Smooth muscle cell (in vitro differentiated cells): ENCODE data around the gene QPCTL. TPM values are rescaled to one million over a fixed set of nuclear protein-coding genes. Genes with fewer than 3 reads are reported as not detected.
A peak's percentile ranks its signal among the peaks of the same experiment; 100 is the strongest.
"Not testable (repeated sequence)": the region's sequence is repeated elsewhere in the genome, so short reads cannot be mapped to it uniquely, and the experiment has no call there.

Source experiments
- DNase-seq: peaks from one replicate; lab custom pipeline; 2025; ENCODE audit not compliant: unreplicated experiment; lab: John Stamatoyannopoulos, UW
- H2AFZ ChIP-seq: fragments of 200-600 bp; sonication (generic); 2 replicates; pipeline ENCODE4 v1.6.0; 2016; ENCODE audit warnings: antibody characterized with exemption, low read depth, mild to moderate bottlenecking
- H3F3A ChIP-seq: fragments of 200-600 bp; sonication (generic); 2 replicates; pipeline ENCODE4 v1.6.0; 2017; ENCODE audit warnings: antibody characterized with exemption, low read depth
- H3K27ac ChIP-seq: fragments of 200-600 bp; sonication (generic); 2 replicates; pipeline ENCODE4 v1.5.1; 2016; ENCODE audit warnings: low read depth, mild to moderate bottlenecking
- H3K27me3 ChIP-seq: fragments of 200-600 bp; sonication (generic); 2 replicates; pipeline ENCODE4 v1.6.1; 2016; ENCODE audit warnings: low read depth, mild to moderate bottlenecking
- H3K36me3 ChIP-seq: fragments of 200-600 bp; sonication (generic); 2 replicates; pipeline ENCODE4 v1.5.1; 2016; ENCODE audit warnings: low read depth
- H3K4me1 ChIP-seq: fragments of 200-600 bp; sonication (generic); 2 replicates; pipeline ENCODE4 v1.5.1; 2016; ENCODE audit warnings: low read depth
- H3K4me2 ChIP-seq: fragments of 200-600 bp; sonication (generic); 2 replicates; pipeline ENCODE4 v1.6.0; 2016; ENCODE audit warnings: mild to moderate bottlenecking
- H3K4me3 ChIP-seq: fragments of 200-600 bp; sonication (generic); 2 replicates; pipeline ENCODE4 v1.5.1; 2016; ENCODE audit warnings: mild to moderate bottlenecking
- H3K79me2 ChIP-seq: fragments of 200-600 bp; sonication (generic); 2 replicates; pipeline ENCODE4 v1.6.0; 2016; ENCODE audit warnings: low read depth, mild to moderate bottlenecking
- H3K9ac ChIP-seq: fragments of 200-600 bp; sonication (generic); 2 replicates; pipeline ENCODE4 v1.6.0; 2016; ENCODE audit warnings: low read depth
- H3K9me3 ChIP-seq: fragments of 200-600 bp; sonication (generic); replicated peaks from 2 replicates; pipeline ENCODE4 v1.5.1; 2016; ENCODE audit warnings: low read depth
- H4K20me1 ChIP-seq: fragments of 200-600 bp; sonication (generic); 2 replicates; pipeline ENCODE4 v1.6.0; 2016; ENCODE audit warnings: low read depth
- CTCF ChIP-seq: fragments of 200-600 bp; sonication (generic); IDR thresholded peaks from 2 replicates; pipeline ENCODE4 v1.5.1; 2017; ENCODE audit warnings: borderline replicate concordance, mild to moderate bottlenecking, antibody characterized with exemption; ENCODE audit not compliant: insufficient read depth, poor library complexity, severe bottlenecking
- WGBS: methylation state at CpG from one replicate; pipeline ENCODE4 v1.1.7; 2016; ENCODE audit warnings: low lambda C conversion rate; 5-methylcytosine and 5-hydroxymethylcytosine counted together
- polyA plus RNA-seq: library from polyadenylated mRNA; unstranded; fragments of >200 nt; fragmentation: Nextera tagmentation; extraction: Ambion mirVana; gene quantifications from 2 replicates; pipeline ENCODE4 v1.2.1, GENCODE V29; 2016
- total RNA-seq: library from RNA; depleted of rRNA; stranded (reverse); fragments of >200 nt; gene quantifications from 2 replicates; pipeline ENCODE4 v1.2.3, GENCODE V29; 2014

The QPCTL gene
- total and polyA plus RNA-seq, 2 experiments from 2014 or later: 12.2 to 13.3 TPM

- Histone ChIP-seq H3K4me1 (no peaks in the 10 kb centered on the region), H3K36me3 (no peaks in the 10 kb centered on the region), H4K20me1 (no peaks in the 10 kb centered on the region), H3K9ac (peak overlapping the region; percentile 83), H3K9me3 (no peaks in the 10 kb centered on the region), H3K27ac (peak overlapping the region; percentile 59), H3K27me3 (no peaks in the 10 kb centered on the region), H3K4me3 (peak overlapping the region; percentile 85), H3K4me2 (peak overlapping the region; percentile 96), H3K79me2 (peaks cover 59% of the 10 kb centered on the region), H3F3A (no peaks in the 10 kb centered on the region), H2AFZ (peak overlapping the region; percentile 52)
- DNase-seq: no peak
- WGBS: 4% methylated on average over 24 of the region's 24 CpGs
- TF ChIP-seq CTCF: no peak
Observed at GRCh38 chr19:45716359-45717130, 24.1 kb downstream of the QPCTL start.

- peak overlapping the region; percentile 83 for H3K9ac ChIP-seq
- H3K9me3 ChIP-seq: no peaks in the 10 kb centered on the region
- H3K27ac ChIP-seq: peak overlapping the region; percentile 84
- H3F3A ChIP-seq: no peaks in the 10 kb centered on the region
- no peaks in the 10 kb centered on the region for H3K27me3 ChIP-seq
- H3K79me2 ChIP-seq: peaks cover 62% of the 10 kb centered on the region
- DNase-seq: peak; percentile 88
- peak; percentile 8 for TF ChIP-seq CTCF
- no peaks in the 10 kb centered on the region for H3K36me3 ChIP-seq
- H3K4me2 ChIP-seq: peak overlapping the region; percentile 96
- no peaks in the 10 kb centered on the region for H3K4me1 ChIP-seq
- no peaks in the 10 kb centered on the region for H4K20me1 ChIP-seq
- under 1% methylated on average over 51 of the region's 51 CpGs for WGBS
- H3K4me3 ChIP-seq: peak overlapping the region; percentile 85
- peak overlapping the region; percentile 52 for H2AFZ ChIP-seq
Observed at GRCh38 chr19:45717131-45717982, 24.9 kb downstream of the QPCTL start.

GRCh38 chr19:45717983-45718650 is 25.7 kb downstream of the QPCTL start:
- Histone ChIP-seq H3K36me3 (no peaks in the 10 kb centered on the region), H3K27me3 (no peaks in the 10 kb centered on the region), H4K20me1 (peaks cover 5% of the 10 kb centered on the region), H3K4me2 (peak overlapping the region; percentile 96), H3K4me3 (peak overlapping the region; percentile 85), H3K79me2 (peaks cover 55% of the 10 kb centered on the region), H2AFZ (no peak overlapping the region), H3K9me3 (no peaks in the 10 kb centered on the region), H3K9ac (peak overlapping the region; percentile 42), H3K27ac (peak overlapping the region; percentile 84), H3F3A (peaks cover 4% of the 10 kb centered on the region), H3K4me1 (no peaks in the 10 kb centered on the region)
- TF ChIP-seq CTCF: no peak
- no peak for DNase-seq
- 58% methylated on average over 12 of the region's 12 CpGs for WGBS

GRCh38 chr19:45720065-45720464 is 27.6 kb downstream of the QPCTL start:
- H3K36me3 ChIP-seq, H3K4me1 ChIP-seq, H3K4me2 ChIP-seq, H3K27me3 ChIP-seq, H2AFZ ChIP-seq, H3K27ac ChIP-seq, DNase-seq, H3K9me3 ChIP-seq, H3K9ac ChIP-seq, H3K4me3 ChIP-seq: not testable (repeated sequence)
- 98% methylated on average over 11 of the region's 11 CpGs for whole genome bisulfite sequencing
- peaks cover 21% of the 10 kb centered on the region for H4K20me1 ChIP-seq
- peaks cover 48% of the 10 kb centered on the region for H3K79me2 ChIP-seq
- peaks cover 20% of the 10 kb centered on the region for H3F3A ChIP-seq

GRCh38 chr19:45728683-45729082 is 36.2 kb downstream of the QPCTL start:
- not testable (repeated sequence) for H3K9me3 ChIP-seq, H3K4me3 ChIP-seq, H3K27ac ChIP-seq, H3K9ac ChIP-seq, H3K4me1 ChIP-seq, H3K27me3 ChIP-seq, H3K4me2 ChIP-seq, H3K36me3 ChIP-seq, DNase-seq, H2AFZ ChIP-seq
- peaks cover 67% of the 10 kb centered on the region for H3K79me2 ChIP-seq
- WGBS: 95% methylated on average over 18 of the region's 18 CpGs
- peaks cover 11% of the 10 kb centered on the region for H3F3A ChIP-seq
- peaks cover 47% of the 10 kb centered on the region for H4K20me1 ChIP-seq
